ENCODE measurements around the gene CAMTA1. TPM values are rescaled to one million over a fixed set of nuclear protein-coding genes. Genes with fewer than 3 reads are reported as not detected.
A peak's percentile ranks its signal among the peaks of the same experiment; 100 is the strongest.

CAMTA1 gene
- total and polyA plus RNA-seq, 9 of the 15 experiments (the other 6 are each of a cell fraction or from before 2014, with no cell fraction given), result 43.9 to 161 (median 65.9) TPM

- TF ChIP-seq ZNF318 (IDR thresholded peaks at IDR 0.05; ENCODE audit: borderline replicate concordance in 1 of 2, low read depth in 1 of 2) (no peak), NFE2 (IDR thresholded peaks at IDR 0.05; ENCODE audit: low read depth) (no peak), NELFE (IDR thresholded peaks at IDR 0.05; ENCODE audit: insufficient read depth, insufficient read length) (no peak), MEIS2 (IDR thresholded peaks at IDR 0.05; ENCODE audit: partially characterized antibody) (peak; percentile 17), ZNF75A (CRISPR knock-in tag; IDR thresholded peaks at IDR 0.05) (no peak), HMBOX1 (IDR thresholded peaks at IDR 0.05) (no peak), ZNF316 (IDR thresholded peaks at IDR 0.05) (peak; percentile 61), TOE1 (IDR thresholded peaks at IDR 0.05; ENCODE audit: borderline replicate concordance) (no peak), TOE1 (CRISPR knock-in tag; IDR thresholded peaks at IDR 0.05; ENCODE audit: borderline replicate concordance, low read depth) (no peak), ZNF274 (IDR thresholded peaks at IDR 0.05; ENCODE audit: borderline replicate concordance, low read depth, low read length) (no peak), DDX20 (tag; IDR thresholded peaks at IDR 0.05; ENCODE audit: low read depth) (no peak), FOSL1 (tag; conservative IDR thresholded peaks at IDR 0.05) (peak; percentile 54), ZNF217 (CRISPR knock-in tag; IDR thresholded peaks at IDR 0.05) (no peak), BRCA1 (IDR thresholded peaks at IDR 0.05) (no peak), BRCA1 (CRISPR knock-in tag; IDR thresholded peaks at IDR 0.05) (no peak), MAFG (tag; conservative IDR thresholded peaks at IDR 0.05) (peak; percentile 34; the same call in 1 of the 2 replicates), ZFPM2 (CRISPR knock-in tag; IDR thresholded peaks at IDR 0.05) (no peak)
- TF ChIP-seq, protein P1, sequence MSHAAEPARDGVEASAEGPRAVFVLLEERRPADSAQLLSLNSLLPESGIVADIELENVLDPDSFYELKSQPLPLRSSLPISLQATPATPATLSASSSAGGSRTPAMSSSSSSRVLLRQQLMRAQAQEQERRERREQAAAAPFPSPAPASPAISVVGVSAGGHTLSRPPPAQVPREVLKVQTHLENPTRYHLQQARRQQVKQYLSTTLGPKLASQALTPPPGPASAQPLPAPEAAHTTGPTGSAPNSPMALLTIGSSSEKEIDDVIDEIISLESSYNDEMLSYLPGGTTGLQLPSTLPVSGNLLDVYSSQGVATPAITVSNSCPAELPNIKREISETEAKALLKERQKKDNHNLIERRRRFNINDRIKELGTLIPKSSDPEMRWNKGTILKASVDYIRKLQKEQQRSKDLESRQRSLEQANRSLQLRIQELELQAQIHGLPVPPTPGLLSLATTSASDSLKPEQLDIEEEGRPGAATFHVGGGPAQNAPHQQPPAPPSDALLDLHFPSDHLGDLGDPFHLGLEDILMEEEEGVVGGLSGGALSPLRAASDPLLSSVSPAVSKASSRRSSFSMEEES (CRISPR knock-in tag; IDR thresholded peaks at IDR 0.05), result no peak
These were observed 106.7 kb downstream of the CAMTA1 start (continued) for GRCh38 chr1:6891781-6892579.
